Fibroblast of skin of scalp (primary cell): ENCODE measurements around the gene GPR183.

Experiments
- DNase-seq: peaks from one replicate; pipeline ENCODE4 v3.0.0-alpha.2; 2013

The GPR183 gene

DNA sequence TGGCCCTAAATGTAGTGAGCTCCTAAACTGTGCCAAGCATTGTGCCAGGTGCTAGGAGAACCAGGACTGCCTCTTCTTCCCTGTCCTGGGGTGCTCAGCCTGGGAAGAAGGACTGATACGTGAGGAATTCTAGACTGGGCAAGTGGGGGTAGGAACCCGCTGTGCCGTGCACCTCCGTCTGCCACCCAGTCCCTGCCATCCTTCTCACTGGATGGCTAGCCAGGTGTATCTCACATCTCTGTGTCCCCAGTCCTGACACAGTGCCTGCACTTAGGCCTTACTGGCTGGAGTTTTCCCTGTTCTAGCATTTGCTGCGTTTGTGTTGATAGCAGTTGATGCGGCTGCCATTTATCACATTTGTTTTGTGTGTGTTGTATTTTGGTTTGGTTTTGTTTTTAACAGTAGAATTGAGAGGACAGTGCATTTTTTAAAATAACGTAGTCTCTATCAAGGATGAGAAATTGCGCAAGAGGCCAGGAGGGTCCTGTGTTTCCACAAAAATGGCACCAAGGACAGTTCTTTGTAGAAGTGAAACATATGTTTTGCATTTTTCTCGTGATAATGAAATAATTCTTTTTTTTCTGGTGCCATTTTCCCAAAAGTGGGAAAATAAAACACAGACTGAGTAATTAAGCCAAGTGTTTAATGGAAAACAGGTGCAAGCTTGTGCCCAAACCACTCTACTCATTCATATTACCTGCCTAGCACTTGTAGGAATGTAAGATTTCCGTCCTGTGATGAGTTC lies 4.7 kb upstream of the GPR183 start:
- no peak for DNase-seq

- no peak for DNase-seq
These were observed 3.9 kb upstream of the GPR183 start for GRCh38 chr13:99311137-99311536.

- peak; percentile 89 for DNase-seq
These were observed 3.3 kb upstream of the GPR183 start for GRCh38 chr13:99310382-99311031.

- peak; percentile 55 for DNase-seq
These were observed 1.4 kb upstream of the GPR183 start for GRCh38 chr13:99308471-99309087.

GRCh38 chr13:99307648-99308339 lies 595 bp upstream of the GPR183 start:
- peak; percentile 60 for DNase-seq

GRCh38 chr13:99305566-99305965 lies 1.6 kb downstream of the GPR183 start:
- no peak for DNase-seq

- no peak for DNase-seq
These were observed 2.0 kb downstream of the GPR183 start for GRCh38 chr13:99305158-99305557.

DNA sequence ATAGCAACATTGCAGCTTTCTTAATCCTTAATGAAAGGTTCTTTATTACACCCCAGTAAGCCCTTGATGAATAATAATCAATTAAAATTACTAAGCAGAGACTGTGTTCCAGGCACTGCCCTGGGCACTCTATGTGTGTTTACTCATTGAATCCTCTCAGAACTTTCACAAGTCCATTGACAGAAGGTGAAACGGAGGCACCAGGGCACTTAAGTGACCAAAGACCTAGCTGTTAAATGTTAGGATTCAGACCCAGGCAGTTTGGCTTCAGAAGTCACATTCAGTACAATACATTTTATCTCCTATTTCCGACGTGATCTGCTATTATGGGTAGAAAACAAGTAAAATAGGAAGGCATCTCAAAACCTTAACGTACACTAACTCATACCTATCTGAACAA lies 2.7 kb downstream of the GPR183 start:
- DNase-seq = no peak

DNA sequence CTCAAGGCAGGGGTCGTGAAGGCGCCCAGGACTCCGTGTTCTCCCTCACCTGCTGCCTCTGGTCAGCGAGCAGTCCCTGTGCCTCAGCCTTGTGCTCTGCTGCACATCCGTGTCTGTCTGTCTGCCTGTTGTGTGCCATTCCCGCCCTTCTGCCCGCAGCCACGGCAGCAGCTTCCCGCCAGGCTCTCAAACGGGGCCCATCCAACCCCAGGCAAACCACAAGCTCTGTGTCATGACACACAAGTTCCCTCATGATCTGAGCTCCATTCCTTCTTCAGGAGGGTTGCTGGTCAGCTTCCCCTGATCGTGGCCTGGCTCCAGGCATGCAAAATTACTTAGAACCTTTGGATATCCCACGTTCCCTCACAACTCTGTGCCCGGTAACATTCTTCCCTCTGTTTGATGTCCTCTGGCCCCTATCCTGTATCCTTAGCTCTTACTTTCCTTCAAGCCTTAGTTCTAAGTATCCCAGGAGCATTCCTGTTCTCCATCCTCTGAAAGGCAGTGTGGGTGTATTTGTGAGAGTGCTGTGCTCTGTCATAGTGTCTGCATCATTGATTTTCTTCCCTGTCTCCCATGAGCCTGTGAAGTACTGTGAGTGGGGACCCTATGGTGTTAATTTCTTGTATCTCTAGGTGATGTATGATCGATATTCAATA lies 3.2 kb downstream of the GPR183 start:
- no peak for DNase-seq

- DNase-seq = no peak
These were observed 4.3 kb downstream of the GPR183 start for GRCh38 chr13:99302637-99303505.

DNA sequence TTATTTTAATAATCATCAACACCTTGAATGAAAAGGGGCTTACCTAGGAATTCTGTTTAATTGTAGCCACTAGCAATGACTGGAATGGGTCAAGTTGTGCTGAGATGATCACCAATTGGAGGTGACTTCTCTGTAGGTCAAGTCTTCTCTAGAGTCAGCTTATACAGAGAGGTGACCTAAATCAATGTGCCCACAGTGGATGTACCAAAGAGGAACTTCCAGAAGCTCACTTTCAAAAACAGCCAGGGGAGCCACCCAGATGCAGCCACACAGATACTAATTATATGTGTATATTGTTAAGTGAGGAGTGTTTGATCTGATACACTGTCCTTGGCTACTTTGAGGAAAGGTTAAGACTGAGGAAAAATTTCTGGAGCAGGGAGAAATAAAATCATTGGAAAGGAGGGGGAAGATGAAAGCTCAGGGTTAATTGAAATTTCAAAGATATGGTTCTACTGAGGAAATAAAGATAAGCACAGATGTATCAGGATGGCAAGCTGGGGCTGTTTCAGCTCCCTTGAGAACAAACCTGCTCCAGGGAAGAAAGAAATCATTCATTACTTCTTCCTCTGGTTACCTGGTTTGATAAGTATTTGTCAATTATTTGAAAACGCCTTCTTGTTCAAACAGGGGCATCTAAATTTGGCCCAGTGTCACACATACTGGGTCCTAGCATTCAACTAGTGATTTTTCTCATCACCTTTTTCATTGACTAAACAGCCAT lies 5.1 kb downstream of the GPR183 start:
- no peak for DNase-seq

GRCh38 chr13:99301056-99301838 lies 6.0 kb downstream of the GPR183 start:
- DNase-seq = no peak

DNA sequence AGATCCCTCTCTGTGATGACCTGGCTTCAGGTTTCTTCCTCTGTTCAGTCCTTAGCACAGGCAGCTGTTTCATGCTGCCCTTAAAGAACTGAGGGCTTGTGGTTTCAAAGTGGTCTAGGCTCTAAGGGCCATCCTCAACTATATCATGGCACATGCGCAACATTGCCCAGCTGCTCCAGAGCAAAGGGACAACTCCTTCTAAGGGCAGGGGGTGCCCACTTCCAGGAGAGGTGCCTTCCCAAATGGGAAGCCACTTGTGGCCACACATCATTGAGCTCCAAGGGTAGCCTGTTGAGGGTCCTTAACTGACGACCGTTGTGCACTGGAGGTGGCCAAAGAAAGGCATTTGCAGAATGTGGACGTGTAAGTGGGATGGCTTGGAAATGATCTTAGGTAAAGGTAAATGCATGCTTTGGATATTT lies 7.3 kb downstream of the GPR183 start:
- DNase-seq = no peak

GRCh38 chr13:99299256-99299919 lies 7.8 kb downstream of the GPR183 start:
- no peak for DNase-seq

- DNase-seq = no peak
These were observed 9.1 kb downstream of the GPR183 start for GRCh38 chr13:99298056-99298455.

- peak; percentile 60 for DNase-seq
These were observed 9.9 kb downstream of the GPR183 start for GRCh38 chr13:99297331-99297730.

- peak; percentile 43 for DNase-seq
These were observed 10.8 kb downstream of the GPR183 start for GRCh38 chr13:99296398-99296797.

DNA sequence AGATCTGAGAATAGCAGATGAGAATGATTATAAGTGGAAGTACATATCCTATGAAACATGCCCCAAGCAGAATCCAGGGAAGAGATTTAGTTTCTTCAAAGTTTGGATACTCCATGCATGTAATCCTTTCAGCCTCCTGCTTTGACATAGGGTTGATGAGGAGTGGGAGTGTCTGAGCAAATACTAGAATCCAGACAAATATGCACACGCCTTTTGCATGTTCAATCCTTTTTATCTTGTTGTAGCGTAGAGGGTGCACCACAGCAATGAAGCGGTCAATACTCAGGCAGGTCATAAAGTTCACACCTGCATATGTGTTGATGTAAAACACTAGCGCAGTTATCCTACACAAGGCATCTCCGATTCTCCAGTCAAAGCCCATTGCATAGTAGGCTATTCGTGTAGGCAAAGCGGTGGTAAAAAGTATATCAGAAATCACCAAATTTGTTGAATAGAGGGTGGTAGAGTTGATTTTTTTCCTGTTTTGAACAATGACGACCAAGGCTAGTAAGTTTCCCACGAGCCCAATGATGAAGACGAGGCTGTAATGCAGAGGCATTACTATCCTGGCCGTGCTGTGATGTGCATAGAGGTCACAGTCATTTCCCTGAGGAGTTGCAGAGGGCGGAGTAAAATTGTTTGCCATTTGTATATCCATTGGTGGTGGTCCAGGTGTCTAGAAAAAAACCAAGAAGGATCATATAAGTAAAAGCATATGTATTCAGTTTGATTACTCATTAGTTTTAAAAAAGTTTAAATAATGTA lies 11.5 kb downstream of the GPR183 start:
- DNase-seq = no peak

DNA sequence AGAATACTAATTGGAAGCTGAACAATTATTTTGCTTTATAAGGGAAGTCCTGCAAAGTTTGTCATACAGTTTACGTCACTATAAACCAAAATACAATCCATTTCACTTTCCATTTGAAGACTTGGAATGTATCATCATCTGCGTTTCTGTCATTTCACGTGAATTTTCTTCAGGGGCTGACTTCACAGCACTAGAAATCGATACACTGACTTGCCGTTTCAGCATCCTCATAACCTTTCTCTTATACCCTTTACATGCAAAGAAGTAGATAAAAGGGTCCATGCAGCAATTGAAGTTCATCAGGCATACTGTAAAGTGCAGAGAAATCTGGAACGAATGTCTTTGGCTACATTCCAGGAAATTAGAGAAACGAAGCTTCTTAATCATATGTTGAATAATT lies 12.2 kb downstream of the GPR183 start:
- DNase-seq = no peak
